Tongue (tissue), 2 donors: ENCODE data around the gene MLF2. TPM values are rescaled to one million over a fixed set of nuclear protein-coding genes. Genes with fewer than 3 reads are reported as not detected.

ENCODE experiments used
- small RNA-seq: library from RNA; depleted of rRNA; stranded (forward); fragments of <200 nt; gene quantifications from one replicate; pipeline ENCODE3, GENCODE V24; 2014; ENCODE audit warnings: low replicate concordance
- total RNA-seq: library from RNA; depleted of rRNA; stranded (reverse); fragments of >200 nt; gene quantifications from one replicate; pipeline ENCODE4 v1.2.3, GENCODE V29; 2014

Gene MLF2
- total RNA-seq, 1 donor from 2014 or later: 103 TPM

Small RNAs within 50 kb of the gene (small RNA-seq; reads per million reads assigned to genes)
- gene RNU6-781P: not detected

Other genes with a start within 250 kb of the MLF2 start
- 6,380 TPM for gene GAPDH, start 218.6 kb downstream of the MLF2 start, total RNA-seq
- 19.0 TPM for gene IFFO1, start 197.1 kb downstream of the MLF2 start, total RNA-seq
- gene NOP2, start 184.8 kb downstream of the MLF2 start, total RNA-seq: 11.2 TPM
- gene CHD4, start 145.8 kb downstream of the MLF2 start, total RNA-seq: 211 TPM
- gene LPAR5, start 117.2 kb downstream of the MLF2 start, total RNA-seq: 2.6 TPM
- 1.5 TPM for gene ACRBP, start 105.7 kb downstream of the MLF2 start, total RNA-seq
- 46.2 TPM for gene ING4, start 90.0 kb downstream of the MLF2 start, total RNA-seq
- gene ZNF384, start 63.8 kb downstream of the MLF2 start, total RNA-seq: 19.7 TPM
- gene PIANP, start 52.3 kb downstream of the MLF2 start, total RNA-seq: 1.6 TPM
- 41.5 TPM for gene COPS7A, start 29.1 kb downstream of the MLF2 start, total RNA-seq
- gene PTMS, start 13.2 kb upstream of the MLF2 start, total RNA-seq: 102 TPM
- gene LAG3, start 19.4 kb upstream of the MLF2 start, total RNA-seq: not detected
- gene CD4, start 36.4 kb upstream of the MLF2 start, total RNA-seq: 3.7 TPM
- 13.1 TPM for gene GPR162, start 68.7 kb upstream of the MLF2 start, total RNA-seq
- 45.5 TPM for gene P3H3, start 75.3 kb upstream of the MLF2 start, total RNA-seq
- 5.8 TPM for gene GNB3, start 87.8 kb upstream of the MLF2 start, total RNA-seq
- 5.9 TPM for gene CDCA3, start 98.1 kb upstream of the MLF2 start, total RNA-seq
- 67.0 TPM for gene USP5, start 99.0 kb upstream of the MLF2 start, total RNA-seq
- gene TPI1, start 114.4 kb upstream of the MLF2 start, total RNA-seq: 1,153 TPM
- 3.8 TPM for gene SPSB2, start 120.2 kb upstream of the MLF2 start, total RNA-seq
- gene LRRC23, start 151.7 kb upstream of the MLF2 start, total RNA-seq: 5.9 TPM
- gene ENO2, start 161.4 kb upstream of the MLF2 start, total RNA-seq: 5.5 TPM
- gene ATN1, start 174.8 kb upstream of the MLF2 start, total RNA-seq: 34.3 TPM
- not detected for gene RNU7-1, start 190.7 kb upstream of the MLF2 start, total RNA-seq
- gene C12orf57, start 190.9 kb upstream of the MLF2 start, total RNA-seq: 135 TPM
- 11.4 TPM for gene PTPN6, start 198.2 kb upstream of the MLF2 start, total RNA-seq
- gene PHB2, start 217.5 kb upstream of the MLF2 start, total RNA-seq: 238 TPM
- gene EMG1, start 217.8 kb upstream of the MLF2 start, total RNA-seq: 31.3 TPM